Hindlimb muscle (tissue), 1 donor: ENCODE measurements around the gene FBXW12. TPM values are rescaled to one million over a fixed set of nuclear protein-coding genes. Genes with fewer than 3 reads are reported as not detected.

ENCODE experiments used
- DNase-seq: peaks from one replicate; pipeline ENCODE4 v3.0.0-alpha.2; 2013
- polyA plus RNA-seq: library from polyadenylated mRNA; unstranded; fragments of 120-200 nt; gene quantifications from one replicate; pipeline ENCODE4 v1.2.1, GENCODE V29; 2013; ENCODE audit not compliant: insufficient read length

FBXW12 gene
- polyA plus RNA-seq, 1 donor: 0.14 TPM

DNA sequence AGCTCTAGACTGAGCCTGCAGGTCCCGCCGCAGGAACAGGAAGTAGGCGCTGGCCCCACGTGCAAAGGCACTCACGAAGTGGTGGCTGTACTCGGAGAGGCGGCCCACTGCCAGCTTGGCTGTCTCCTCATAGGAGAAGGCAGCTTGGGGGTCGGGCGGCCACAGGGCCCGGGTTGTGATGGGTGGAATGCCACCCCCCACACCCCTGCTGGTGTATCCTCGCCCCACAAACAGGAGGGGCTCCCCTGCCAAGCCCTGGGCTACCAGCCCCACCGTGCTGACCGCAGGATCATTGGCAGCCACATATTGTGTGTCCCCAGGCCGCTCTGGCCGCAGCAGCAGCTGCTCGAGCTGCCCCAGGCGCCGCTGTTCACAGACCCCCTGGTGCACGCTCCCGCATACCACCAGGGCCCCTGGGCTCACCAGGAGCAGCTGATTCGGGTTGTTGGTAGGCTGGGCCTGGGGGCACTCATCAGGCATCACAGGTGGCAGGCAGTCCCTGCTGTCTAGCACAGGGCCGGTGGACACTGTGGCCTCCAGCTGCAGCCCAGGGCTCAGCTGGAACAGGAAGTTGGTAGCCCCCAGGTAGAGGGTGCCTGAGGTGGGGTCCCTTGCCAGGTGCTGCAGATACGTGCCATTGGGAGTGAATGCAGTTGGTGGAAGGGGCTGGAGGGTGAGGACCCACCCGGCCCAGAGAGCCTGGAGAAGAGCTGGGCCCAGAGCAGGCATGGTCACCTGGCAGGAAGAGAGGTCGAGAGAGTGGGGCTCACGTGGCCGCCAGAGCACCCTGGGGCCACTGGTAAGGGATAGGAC is 52.1 kb downstream of the FBXW12 start:
- no peak for DNase-seq

- no peak for DNase-seq
Measured at GRCh38 chr3:48425281-48425812, 53.3 kb downstream of the FBXW12 start.

GRCh38 chr3:48426401-48426909 is 54.4 kb downstream of the FBXW12 start:
- no peak for DNase-seq

DNA sequence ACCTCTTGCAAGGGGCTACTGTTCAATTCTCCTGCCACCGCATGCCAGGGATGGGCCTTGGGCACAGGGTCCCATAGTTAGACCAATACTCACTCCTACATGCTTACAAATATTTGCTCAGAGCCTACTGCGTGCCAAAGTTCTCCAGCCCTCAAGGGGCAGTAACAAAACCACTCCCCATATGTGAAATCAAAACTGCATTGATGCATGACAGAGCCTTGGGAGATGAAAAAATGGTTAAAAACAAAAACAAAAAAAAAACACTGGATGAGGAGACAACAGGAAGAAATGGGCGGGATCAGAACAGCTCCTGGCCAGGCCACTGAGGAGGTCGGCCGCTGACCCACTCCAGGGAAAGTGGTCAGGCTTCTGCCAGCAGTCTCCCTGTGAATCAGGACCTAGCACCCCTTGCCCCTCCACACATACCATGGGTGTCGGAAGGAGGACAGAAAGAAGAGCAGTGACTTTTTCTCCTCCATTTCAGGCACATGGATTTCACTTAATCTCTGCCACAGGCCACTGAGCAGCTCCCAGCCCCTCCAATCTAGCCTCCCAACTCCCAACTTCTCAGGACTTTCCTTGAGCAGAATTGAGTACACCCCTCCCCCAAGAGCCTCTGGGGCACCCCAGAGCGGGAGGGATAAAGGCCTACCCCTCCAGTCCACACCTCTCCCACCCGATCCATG is 55.1 kb downstream of the FBXW12 start:
- DNase-seq: no peak

- DNase-seq: no peak
Measured at GRCh38 chr3:48427630-48427962, 55.6 kb downstream of the FBXW12 start.

DNA sequence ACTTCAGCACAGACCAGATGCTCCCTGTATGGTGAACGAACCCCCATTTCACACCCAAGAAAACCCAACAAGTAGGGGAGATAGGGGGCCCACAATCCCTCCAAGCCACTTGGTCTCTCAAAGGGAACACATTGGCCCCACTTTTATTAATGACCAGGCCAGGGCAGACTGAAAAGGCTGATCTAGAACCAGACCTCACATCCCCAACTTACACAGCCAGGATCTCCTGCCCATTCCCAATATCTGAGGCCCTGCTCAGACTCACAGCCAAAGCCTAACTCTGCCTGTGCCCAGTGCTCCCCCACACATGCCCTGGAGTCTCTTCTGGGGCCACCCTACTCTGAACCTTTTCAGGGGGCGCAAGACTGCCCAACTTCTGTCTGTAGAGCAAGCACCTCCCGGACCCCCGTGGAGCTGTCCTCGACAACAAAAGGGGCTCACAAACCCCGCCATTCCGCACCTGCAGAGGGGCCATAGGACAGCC is 56.1 kb downstream of the FBXW12 start:
- DNase-seq: no peak

DNA sequence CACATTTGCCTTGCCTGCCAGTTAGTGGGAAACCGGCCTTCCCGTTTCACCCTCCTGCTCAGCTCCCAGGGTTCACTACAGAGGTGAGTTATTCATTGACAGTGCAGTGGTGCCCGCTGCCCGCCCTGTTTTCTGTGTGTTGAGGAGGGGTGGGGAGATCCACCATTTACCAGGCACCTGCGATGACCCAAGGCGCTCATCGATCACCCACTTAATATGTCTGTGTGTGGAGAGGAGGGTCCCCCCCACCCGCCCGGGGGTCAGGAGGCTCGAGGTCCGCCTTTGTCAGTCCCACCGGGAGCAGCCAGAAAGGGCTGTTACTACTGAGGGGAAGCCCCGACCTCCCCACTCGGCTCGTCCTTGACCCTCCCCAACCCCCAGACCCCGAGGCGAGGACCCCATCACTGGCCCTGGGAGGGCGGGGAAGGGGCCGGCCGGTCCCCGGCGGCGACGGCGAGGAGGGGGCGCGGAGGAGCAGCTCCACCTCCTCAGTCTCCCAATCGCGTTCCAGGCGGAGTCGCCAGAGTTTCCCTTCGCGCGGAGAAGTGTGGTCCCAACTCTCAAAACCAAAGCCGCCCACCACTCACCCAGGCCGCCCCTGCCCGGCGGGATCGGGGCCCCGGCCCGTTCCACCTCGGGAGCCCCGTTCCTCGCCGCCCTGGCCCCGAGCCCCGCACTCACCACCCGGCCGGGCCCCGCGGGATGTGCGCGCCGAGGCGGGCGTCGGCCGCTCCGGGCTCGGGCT is 56.7 kb downstream of the FBXW12 start:
- DNase-seq: peak; percentile 62

DNA sequence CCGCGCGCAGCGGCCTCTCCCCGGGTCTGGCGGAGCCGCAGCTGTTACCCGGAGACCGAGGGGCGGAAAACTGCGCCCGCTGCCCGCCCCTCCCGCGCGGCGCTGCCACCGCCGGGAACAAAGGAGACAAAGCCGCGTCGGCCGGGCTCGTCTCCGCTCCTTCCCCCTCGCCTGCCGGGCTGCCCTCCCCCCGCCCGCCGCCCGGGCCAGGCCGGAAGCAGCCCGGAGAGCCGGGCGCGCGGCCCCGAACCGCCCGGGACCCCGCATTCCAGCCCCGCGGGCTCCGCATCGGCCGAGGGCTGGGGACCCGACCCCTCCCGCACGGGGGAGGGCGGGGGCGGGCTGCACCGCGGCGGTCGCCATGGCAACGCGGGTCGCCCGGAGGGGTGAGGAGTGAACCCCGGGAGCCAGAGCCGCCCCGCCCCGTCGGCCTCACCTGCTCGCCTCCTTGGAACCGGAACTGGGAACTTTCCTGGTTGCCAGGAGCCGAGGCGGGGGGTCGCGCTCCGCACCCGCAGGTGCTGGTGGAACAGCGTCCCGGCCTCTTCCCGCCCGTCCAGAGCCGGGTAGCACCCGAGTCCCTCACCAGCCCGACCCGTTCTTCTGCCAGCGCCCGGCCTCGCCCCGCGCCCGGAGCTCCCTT is 57.4 kb downstream of the FBXW12 start:
- peak; percentile 33 for DNase-seq

DNA sequence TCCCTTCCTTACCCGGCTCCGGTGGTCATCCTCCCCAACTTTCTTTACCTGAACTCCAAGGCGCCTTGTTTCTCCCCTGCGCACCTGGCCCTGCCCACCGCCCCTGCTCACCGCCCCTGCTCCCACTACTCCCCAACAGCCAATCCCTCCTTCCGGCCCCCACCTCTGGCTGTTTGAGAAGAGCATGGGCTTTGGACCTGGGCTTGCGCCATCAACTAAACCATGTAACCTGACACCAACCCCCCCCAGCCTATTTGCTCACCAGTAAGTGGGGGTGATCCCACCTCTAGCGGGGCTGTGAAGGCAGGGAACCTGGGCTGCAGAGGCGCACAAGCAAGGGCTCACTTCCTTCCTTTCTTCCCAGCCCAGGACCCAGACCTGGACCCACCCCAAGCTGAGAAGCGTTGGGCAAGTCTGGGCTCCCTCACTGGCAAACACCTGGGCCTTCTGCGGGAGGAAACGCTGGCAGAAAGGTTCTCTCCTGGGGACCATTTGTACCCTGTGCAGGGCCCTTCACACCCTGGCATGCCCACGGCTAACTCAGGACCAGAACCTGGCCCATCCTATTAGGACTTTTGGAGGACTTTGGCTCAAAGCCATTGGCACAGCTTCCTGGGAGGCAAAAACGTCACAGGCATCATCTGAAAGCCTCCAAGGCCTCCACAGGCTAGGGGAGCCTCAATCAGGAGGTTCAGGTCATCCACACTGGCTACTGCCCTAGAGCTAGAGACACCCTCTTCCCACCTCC is 58.1 kb downstream of the FBXW12 start, which contains the start of gene PLXNB1:
PLXNB1 (minus strand) TSS at position 127 of the 748 bp plus-strand sequence. CDS start 5,475 bp downstream, outside the sequence.
- DNase-seq: no peak

GRCh38 chr3:48430708-48431101 is 58.7 kb downstream of the FBXW12 start:
- no peak for DNase-seq

DNA sequence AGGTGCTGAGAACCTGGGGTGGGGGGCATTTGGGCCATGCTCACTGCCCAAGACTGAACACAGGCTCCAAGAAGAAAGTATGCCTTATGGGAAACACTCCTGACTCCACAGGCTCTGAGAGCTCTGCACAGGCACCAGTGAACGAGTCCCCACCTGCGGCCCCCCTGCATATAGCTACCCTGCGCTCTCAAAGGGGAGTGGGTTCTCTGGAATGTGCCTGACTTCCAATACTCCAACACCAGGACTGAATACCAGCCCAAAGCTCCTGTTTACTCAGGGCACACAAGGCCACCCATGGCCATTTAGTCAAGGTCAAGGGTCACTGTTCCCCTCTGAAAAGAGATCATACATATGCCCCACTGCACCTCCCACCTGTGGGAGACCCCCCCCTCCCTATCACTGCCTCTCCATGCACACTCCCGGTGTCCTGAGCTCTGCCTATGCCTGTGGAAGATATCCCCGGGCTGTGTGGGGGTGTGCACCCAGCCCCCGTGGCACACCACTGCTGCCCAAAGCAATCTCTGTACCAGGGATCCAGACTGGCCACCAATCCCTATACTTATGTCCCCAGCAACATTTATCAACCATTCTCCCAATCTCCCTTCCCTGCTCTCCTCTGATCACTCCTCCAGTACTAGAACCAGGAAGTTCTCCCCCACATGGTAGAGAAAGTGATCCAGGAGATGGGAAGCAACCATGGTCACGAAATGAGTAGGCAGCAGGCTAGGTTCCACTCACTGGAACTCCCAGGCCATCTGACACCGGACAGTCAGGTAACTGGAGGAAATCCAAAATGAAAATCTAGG is 59.4 kb downstream of the FBXW12 start:
- no peak for DNase-seq

GRCh38 chr3:48432411-48433371 is 60.7 kb downstream of the FBXW12 start:
- DNase-seq: no peak

DNA sequence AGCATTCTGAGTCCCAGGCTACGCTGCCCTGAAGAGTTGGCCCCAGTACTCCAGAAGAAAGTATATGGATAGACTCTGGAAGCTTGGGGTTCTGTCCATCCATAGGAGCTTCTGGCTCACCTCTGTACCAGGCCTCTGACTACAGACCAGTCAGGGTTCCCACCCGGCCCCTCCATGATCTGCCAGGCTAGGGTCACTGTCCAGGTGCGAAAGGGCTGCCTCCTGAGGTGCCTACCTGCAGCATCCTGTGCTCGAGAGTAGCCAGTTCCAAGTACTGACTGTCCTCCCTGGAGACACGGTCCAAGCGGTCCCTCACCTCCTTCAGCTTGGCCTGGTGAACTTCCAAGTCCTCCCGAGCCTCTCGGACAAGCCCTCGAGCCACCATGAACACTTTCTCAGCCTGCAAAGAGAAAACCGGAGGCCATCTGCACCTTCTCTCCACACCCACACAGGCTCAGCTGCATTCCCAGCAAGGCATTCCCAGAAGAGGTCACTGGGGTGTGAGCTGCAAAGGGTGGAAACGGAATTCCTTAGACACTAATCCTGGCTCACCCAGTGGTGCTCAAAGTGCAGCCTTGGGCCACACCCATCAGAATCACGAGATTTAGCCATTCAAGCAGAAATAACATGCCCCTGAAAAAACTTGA is 61.6 kb downstream of the FBXW12 start:
- DNase-seq: no peak

DNA sequence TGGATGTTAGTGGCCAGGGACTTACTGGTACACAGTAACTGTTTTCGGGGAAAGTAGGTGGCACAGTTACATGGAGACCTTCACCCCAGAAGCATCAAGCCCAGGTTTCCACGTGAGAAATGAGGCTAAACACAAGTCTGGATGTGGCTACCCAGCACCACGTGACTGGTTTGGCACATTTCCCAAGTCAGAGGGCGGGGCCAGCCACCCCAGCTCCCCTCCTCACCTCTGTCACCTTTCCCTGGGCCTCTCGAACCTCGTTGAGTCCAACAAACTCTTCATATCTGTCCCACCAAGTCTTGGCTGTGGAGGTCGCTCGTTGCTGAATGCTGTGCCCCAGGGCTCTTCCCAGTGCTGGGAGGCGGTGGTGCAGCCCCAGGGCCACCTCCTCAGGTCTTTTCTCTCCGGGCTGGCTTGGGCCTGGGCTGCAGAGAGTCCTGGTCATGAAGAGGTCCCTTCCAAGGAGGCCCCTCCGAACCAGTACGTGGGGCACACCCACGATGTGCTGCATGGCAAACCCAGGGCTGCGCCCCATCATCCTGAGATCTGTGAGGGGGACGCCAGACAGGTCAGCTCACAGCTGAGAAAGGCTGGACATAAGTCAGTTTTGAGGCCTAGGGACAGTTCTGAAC is 62.7 kb downstream of the FBXW12 start:
- DNase-seq: no peak

DNA sequence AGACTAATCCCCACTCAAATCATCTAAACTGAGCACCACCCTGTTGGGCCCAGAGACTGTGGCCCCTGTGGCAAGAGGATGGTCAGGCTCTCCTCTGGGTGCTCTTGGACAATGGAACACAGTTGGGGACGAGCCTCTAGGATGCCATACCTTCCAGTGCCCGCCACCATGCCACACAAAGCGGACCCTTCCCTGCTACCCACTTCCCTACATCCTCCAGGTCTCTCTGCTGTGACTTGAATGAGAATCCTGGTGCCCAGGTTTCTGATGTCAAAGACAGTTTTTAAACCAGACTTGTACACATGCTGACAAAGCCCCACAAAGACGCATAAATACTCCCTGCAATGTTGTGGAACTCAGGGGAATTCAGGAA is 63.2 kb downstream of the FBXW12 start:
- no peak for DNase-seq

GRCh38 chr3:48435774-48436476 is 63.9 kb downstream of the FBXW12 start:
- DNase-seq: peak; percentile 80

- DNase-seq: no peak
Measured at GRCh38 chr3:48436477-48436787, 64.4 kb downstream of the FBXW12 start.

DNA sequence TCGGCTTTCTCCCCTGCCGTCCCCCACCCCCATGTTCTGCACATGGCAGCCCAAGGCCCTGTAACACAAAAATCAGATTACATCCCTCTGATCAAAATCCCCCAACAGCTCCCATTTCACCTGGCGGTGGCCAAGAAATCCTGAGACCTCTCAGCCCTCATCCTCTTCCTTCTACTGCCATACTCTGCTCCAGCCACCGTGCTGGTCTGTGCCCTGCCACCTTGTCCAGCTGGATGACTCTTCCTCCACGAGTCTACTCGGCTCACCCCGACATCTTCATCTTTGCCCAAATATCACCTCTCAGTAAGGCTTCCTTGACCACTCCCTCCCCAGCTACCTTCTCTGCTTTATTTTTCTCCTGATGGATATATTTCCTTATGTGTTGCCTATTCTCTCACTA is 64.8 kb downstream of the FBXW12 start:
- no peak for DNase-seq
